Stomach (tissue), 4 donors: ENCODE data around the gene NR3C1.

Experiments used
- CTCF ChIP-seq, 7 experiments: fragments of 450-650 bp in 4 of 7; fragments of 200-600 bp in 3 of 7; sonication (generic) in 3 of 7; IDR thresholded peaks; one replicate each; pipeline ENCODE4 v1.5.1; 2016 to 2019; ENCODE audit warnings: antibody characterized with exemption in 7 of 7, control low read depth in 2 of 7, mild to moderate bottlenecking in 1 of 7
- POLR2A ChIP-seq, 4 donors: fragments of 450-650 bp; IDR thresholded peaks; one replicate each; pipeline ENCODE4 v1.6.1; 2016; ENCODE audit warnings: antibody characterized with exemption in 4 of 4, control low read depth in 2 of 4, mild to moderate bottlenecking in 1 of 4, moderate library complexity in 1 of 4

- no peak for TF ChIP-seq POLR2A (IDR thresholded peaks at IDR 0.05)
- TF ChIP-seq CTCF (IDR thresholded peaks at IDR 0.05): no peak
Measured at GRCh38 chr5:143259254-143259605, 144.3 kb downstream of the NR3C1 start.
